Skeletal muscle tissue (tissue), 4 donors: ENCODE data around the gene SCN3A. TPM values are rescaled to one million over a fixed set of nuclear protein-coding genes. Genes with fewer than 3 reads are reported as not detected.

ENCODE experiments used
- H3K27ac ChIP-seq: one replicate; pipeline ENCODE4 v1.7.0; 2013; ENCODE audit warnings: mild to moderate bottlenecking, low read depth, low read length, inconsistent platforms
- H3K27me3 ChIP-seq, 3 donors: one replicate each; pipeline ENCODE4 v1.7.0; 2013; ENCODE audit warnings: low read length in 3 of 3; ENCODE audit not compliant: control insufficient read depth in 3 of 3, insufficient read depth in 3 of 3
- H3K36me3 ChIP-seq, 3 donors: one replicate each; pipeline ENCODE4 v1.7.0; 2013; ENCODE audit warnings: low read length in 3 of 3; ENCODE audit not compliant: control insufficient read depth in 3 of 3, insufficient read depth in 3 of 3
- H3K4me1 ChIP-seq, 3 donors: one replicate each; pipeline ENCODE4 v1.7.0; 2013; ENCODE audit warnings: low read length in 3 of 3, mild to moderate bottlenecking in 3 of 3; ENCODE audit not compliant: control insufficient read depth in 3 of 3, insufficient read depth in 3 of 3
- H3K4me3 ChIP-seq, 3 donors: one replicate each; pipeline ENCODE4 v1.7.0; 2013; ENCODE audit warnings: low read length in 3 of 3
- H3K9ac ChIP-seq, 3 donors: one replicate each; pipeline ENCODE4 v1.7.0; 2013; ENCODE audit warnings: low read length in 3 of 3, mild to moderate bottlenecking in 3 of 3, moderate library complexity in 2 of 3, low read depth in 1 of 3
- H3K9me3 ChIP-seq, 3 donors: one replicate each; pipeline ENCODE4 v1.7.0; 2013; ENCODE audit warnings: low read length in 3 of 3; ENCODE audit not compliant: control insufficient read depth in 3 of 3
- total RNA-seq: library from RNA; depleted of rRNA; stranded (reverse); fragments of >200 nt; gene quantifications from one replicate; pipeline ENCODE4 v1.2.3, GENCODE V29; 2014
- donor health status: Osteomylitis.

SCN3A gene
- total RNA-seq, 1 donor from 2014 or later, result 0.52 TPM

GRCh38 chr2:165064743-165065142 lies 139.1 kb downstream of the SCN3A start:
- Histone ChIP-seq H3K36me3 (no peaks in the 10 kb centered on the region), H3K9ac (no peak overlapping the region), H3K9me3 (no peaks in the 10 kb centered on the region), H3K4me3 (no peak overlapping the region), H3K27me3 (peaks cover 0 to 4% (median 0%) of the 10 kb centered on the region in 3 donors), H3K27ac (no peak overlapping the region), H3K4me1 (peaks cover 0 to 2% (median 0%) of the 10 kb centered on the region in 3 donors)

GRCh38 chr2:165060411-165060810 lies 143.4 kb downstream of the SCN3A start:
- no peaks in the 10 kb centered on the region for H3K36me3 ChIP-seq

GRCh38 chr2:165058476-165059265 lies 145.2 kb downstream of the SCN3A start:
- H3K4me3 ChIP-seq, result no peak overlapping the region
- H3K36me3 ChIP-seq, result no peaks in the 10 kb centered on the region
- H3K27me3 ChIP-seq, result no peaks in the 10 kb centered on the region
- H3K27ac ChIP-seq, result no peak overlapping the region
- no peaks in the 10 kb centered on the region for H3K9me3 ChIP-seq
- no peak overlapping the region for H3K9ac ChIP-seq
- H3K4me1 ChIP-seq, result no peaks in the 10 kb centered on the region

More at GRCh38 chr2:165060411-165060810, 143.4 kb downstream of the SCN3A start:
- no peak overlapping the region for H3K27ac ChIP-seq
- H3K9ac ChIP-seq, result no peak overlapping the region
- no peaks in the 10 kb centered on the region for H3K4me1 ChIP-seq
- H3K9me3 ChIP-seq, result no peaks in the 10 kb centered on the region
- no peaks in the 10 kb centered on the region for H3K27me3 ChIP-seq
- H3K4me3 ChIP-seq, result no peak overlapping the region

DNA sequence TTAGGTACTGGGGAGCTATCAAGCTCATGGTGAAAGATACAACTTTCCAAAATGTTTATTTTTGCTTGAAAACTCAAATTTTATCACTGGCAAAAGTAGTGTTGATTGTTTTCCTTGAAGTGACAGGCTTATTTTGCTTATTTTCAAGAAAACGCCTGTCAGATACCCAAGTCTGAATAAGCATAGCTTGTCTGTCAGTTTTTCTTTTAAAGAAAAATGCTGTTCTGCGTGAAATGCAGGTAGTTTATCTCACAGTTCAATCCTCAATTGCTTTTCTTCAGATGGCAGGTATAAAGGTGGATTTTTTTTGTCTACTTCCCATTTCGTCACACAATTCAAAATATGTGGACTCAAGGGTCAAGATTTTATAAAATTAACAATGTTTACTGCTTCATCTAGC lies 145.9 kb downstream of the SCN3A start:
- no peaks in the 10 kb centered on the region for H3K36me3 ChIP-seq
- no peaks in the 10 kb centered on the region for H3K4me1 ChIP-seq
- H3K27me3 ChIP-seq, result no peaks in the 10 kb centered on the region
- H3K4me3 ChIP-seq, result no peak overlapping the region
- no peaks in the 10 kb centered on the region for H3K9me3 ChIP-seq
- H3K27ac ChIP-seq, result no peak overlapping the region
- no peak overlapping the region for H3K9ac ChIP-seq

DNA sequence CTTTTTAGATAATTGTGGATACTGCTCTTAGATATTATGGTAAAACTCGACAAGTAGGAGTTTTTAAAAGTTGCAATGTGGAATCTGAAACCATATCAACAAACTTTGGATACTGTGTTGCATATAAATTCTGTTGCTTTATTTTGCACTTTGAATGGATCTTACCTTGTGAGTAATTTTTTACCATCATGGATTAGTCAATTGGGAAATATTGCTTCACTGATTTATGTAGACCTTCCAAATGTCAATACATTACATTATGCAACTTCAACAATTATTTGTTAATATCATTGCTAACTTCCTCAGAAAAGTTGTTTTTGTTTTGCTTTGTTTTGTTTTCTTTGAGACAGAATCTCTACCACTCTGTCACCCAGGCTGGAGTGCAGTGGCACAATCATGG lies 146.5 kb downstream of the SCN3A start:
- Histone ChIP-seq H3K36me3 (no peaks in the 10 kb centered on the region), H3K27me3 (no peaks in the 10 kb centered on the region), H3K27ac (no peak overlapping the region), H3K9ac (no peak overlapping the region), H3K9me3 (no peaks in the 10 kb centered on the region), H3K4me1 (no peaks in the 10 kb centered on the region), H3K4me3 (no peak overlapping the region)

DNA sequence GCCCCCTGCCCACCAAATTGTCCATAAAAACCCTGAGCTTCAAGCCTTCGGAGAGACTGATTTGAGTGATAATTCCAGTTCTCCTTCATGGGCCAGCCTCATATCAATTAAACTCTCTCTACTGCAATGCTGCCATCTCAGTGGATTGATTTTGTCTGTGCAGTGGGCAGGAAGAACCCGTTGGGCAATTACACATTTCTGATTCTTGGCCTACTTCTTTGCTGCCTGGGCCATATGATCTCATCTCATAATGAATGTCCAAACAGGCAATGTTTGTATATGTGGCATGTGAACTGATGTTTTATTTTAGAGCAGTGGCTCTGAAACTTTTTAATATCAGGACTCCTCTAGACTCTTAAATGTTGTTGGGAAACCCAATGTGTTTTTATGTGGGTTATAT lies 147.3 kb downstream of the SCN3A start:
- H3K4me1 ChIP-seq, result no peaks in the 10 kb centered on the region

GRCh38 chr2:165055082-165055851 lies 148.6 kb downstream of the SCN3A start:
- Histone ChIP-seq H3K36me3 (no peaks in the 10 kb centered on the region), H3K9me3 (no peaks in the 10 kb centered on the region), H3K4me1 (no peaks in the 10 kb centered on the region), H3K9ac (no peak overlapping the region), H3K27me3 (no peaks in the 10 kb centered on the region), H3K4me3 (no peak overlapping the region), H3K27ac (no peak overlapping the region)

More for the DNA sequence above, 147.3 kb downstream of the SCN3A start:
- no peaks in the 10 kb centered on the region for H3K27me3 ChIP-seq
- H3K9ac ChIP-seq, result no peak overlapping the region
- no peak overlapping the region for H3K27ac ChIP-seq
- H3K36me3 ChIP-seq, result no peaks in the 10 kb centered on the region
- no peaks in the 10 kb centered on the region for H3K9me3 ChIP-seq
- no peak overlapping the region for H3K4me3 ChIP-seq

- no peak overlapping the region for H3K9ac ChIP-seq
- H3K4me3 ChIP-seq, result no peak overlapping the region
- no peak overlapping the region for H3K27ac ChIP-seq
- H3K27me3 ChIP-seq, result no peaks in the 10 kb centered on the region
- H3K9me3 ChIP-seq, result no peaks in the 10 kb centered on the region
- no peaks in the 10 kb centered on the region for H3K36me3 ChIP-seq
- no peaks in the 10 kb centered on the region for H3K4me1 ChIP-seq
Observed at GRCh38 chr2:165054652-165055051, 149.2 kb downstream of the SCN3A start.

DNA sequence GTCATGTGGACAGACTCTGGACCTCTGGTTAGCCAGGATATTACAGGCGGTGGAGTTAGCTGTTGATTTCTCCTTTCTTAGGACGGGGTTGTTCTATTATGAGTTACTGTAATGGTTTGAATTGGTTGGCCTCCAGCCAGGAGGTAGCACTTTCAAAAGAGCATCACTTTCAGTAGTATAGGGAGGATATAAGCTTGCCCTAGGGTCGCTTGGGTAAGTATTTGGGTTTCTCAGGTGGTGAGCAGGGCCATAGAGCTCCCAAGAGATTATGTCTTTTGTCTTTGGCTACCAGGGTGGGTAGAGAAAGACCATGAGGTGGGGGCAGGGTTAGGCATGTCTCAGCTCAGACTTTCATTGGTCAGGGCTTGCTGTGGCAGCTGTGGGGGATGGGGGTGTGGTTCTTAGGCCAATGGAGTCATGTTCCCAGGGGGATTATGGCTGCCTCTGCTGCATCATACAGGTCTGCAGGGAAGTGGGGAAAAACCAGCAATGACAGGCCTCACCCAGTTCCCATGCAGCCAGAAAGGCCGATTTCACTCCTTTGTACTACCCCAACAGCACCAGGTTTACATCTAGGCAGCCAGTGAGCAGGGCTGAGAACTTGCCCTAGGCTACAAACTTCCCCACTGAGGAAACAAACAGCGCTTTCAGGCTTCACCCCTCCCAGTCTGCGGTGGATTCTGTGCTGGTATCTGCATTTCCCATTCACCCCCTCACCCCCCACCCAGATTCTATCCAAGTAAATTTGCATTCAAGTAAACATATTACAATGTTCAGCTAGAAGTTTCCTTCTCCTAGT lies 159.1 kb downstream of the SCN3A start:
- Histone ChIP-seq H3K9me3 (no peaks in the 10 kb centered on the region), H3K36me3 (no peaks in the 10 kb centered on the region), H3K27ac (no peak overlapping the region), H3K27me3 (no peaks in the 10 kb centered on the region), H3K9ac (no peak overlapping the region), H3K4me3 (no peak overlapping the region), H3K4me1 (no peaks in the 10 kb centered on the region)
